Measurements from ENCODE around the gene CD63.
"Not testable (repeated sequence)": the region's sequence is repeated elsewhere in the genome, so short reads cannot be mapped to it uniquely, and the experiment has no call there.

Gene CD63, protein sequence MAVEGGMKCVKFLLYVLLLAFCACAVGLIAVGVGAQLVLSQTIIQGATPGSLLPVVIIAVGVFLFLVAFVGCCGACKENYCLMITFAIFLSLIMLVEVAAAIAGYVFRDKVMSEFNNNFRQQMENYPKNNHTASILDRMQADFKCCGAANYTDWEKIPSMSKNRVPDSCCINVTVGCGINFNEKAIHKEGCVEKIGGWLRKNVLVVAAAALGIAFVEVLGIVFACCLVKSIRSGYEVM

GRCh38 chr12:55728939-55729818, at the start of gene CD63:
CD63 (minus strand) TSS chr12:55729009; CDS start chr12:55728341, 668 bp downstream.
- peak; percentile 59 to 63 for DNase-seq

GRCh38 chr12:55777856-55778255, 49.0 kb upstream of the CD63 start:
- DNase-seq: no peak

GRCh38 chr12:55771736-55772135, 42.9 kb upstream of the CD63 start:
- no peak for DNase-seq

- DNase-seq: no peak
These were observed 38.3 kb upstream of the CD63 start for GRCh38 chr12:55767156-55767555.

DNA sequence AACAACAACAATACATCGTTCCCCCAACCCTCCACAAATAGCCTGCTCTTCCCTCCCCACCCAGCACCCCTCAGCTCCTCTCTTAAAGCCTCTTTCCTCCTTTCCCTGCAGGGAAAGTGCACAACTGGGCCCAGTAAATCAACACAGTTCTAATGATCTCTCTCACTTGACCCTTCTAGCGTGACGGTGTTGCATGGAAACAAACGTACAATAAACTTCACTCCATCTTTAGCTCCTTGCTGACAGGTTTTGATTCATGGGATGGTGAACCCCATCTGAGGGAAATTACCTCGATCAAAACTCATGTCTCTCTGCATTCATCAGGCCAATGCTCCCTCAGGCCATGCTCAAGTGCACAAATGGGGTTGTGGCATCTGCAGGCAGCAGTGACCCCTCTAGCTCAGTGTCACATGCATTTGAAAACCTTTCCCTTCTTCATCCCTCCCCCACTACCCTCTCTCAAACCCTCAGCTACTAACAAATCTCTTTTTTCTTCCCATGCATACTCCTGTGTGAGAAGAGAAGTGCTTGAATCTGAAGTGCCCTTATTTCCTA, 37.0 kb upstream of the CD63 start:
- no peak for DNase-seq

- no peak for DNase-seq
These were observed 33.8 kb upstream of the CD63 start for GRCh38 chr12:55762646-55763045.

GRCh38 chr12:55760663-55761062, 31.9 kb upstream of the CD63 start:
- no peak for DNase-seq

- not testable (repeated sequence) for DNase-seq
These were observed 29.8 kb upstream of the CD63 start for GRCh38 chr12:55758575-55758974.

GRCh38 chr12:55757701-55758100, 28.9 kb upstream of the CD63 start:
- no peak for DNase-seq

DNA sequence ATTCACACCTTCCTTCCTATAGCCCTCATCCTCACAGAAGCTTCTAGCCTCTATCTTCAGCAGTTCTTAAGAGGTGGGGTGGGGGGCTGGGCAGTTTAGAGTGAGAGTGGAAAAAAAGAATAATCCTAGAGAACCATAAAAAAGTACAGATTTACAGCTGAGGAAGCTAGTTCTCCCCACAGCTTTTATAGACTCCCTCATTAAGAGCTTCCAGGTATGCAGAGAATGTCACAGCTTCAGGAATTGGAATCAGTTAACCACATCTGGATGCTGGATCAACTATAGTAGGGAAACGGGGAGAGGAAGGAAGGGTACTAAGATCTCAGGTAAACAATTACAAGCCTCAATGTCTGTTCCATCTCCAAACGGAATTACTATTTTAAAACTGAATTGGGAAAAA, 26.4 kb upstream of the CD63 start:
- no peak for DNase-seq

- no peak for DNase-seq
These were observed 19.6 kb upstream of the CD63 start for GRCh38 chr12:55748230-55748993.

DNA sequence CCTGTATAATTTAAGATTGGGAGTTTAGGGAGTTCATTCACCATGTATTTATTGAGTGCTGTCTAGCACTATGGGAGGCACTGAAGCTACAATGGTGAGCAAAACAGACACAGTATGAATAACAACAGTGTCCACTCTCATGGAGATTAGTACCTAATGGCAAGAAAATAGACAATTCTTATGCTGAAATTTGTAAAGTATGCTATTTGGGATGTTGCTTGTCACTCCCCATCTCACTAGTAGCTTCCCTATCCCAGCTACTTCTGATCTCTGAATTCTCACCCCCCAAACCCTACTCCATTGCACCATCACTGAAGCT, 18.1 kb upstream of the CD63 start:
- no peak for DNase-seq

- no peak for DNase-seq
These were observed 17.5 kb upstream of the CD63 start for GRCh38 chr12:55746174-55746912.

DNA sequence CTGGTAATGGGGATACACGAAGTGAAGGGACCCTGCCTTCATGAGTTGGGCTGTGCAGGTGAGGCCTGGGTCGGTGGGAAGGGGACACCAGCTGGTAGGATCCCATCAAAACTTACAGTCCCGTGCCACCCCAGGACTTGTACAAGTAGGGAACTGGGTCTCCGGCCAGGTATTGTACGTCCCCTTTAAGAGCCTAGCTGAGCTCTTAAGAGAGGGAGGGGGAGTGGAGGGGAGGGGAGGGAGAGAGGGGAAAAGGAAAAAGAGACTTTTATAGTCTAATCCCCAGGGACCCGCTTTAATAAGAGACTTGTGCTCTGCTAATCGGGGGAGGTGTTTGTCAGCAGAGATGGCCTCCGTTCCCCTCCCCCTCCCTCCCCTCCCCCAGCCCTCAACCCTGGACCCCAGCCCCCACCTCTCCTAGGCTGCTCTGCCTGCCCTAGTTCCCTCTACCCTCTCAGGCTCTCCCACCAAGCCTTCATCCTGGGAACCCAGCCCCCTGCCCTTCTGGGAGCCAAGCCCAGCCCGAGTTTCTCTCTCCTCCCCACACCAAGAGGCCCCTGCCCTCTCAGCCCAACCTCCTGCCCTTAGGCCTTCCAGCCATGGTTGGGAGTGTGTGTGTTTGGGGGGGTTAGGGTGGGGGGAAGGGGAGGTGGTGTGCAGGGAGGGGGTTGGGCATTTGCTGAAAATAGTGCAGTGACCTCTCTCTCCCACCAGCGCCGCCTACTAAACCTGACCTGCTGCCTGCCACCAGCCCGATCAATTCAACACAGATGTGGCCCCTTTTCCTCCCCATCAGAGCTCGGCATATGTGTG, 16.8 kb upstream of the CD63 start:
- no peak for DNase-seq

GRCh38 chr12:55744340-55745030, 15.7 kb upstream of the CD63 start:
- no peak for DNase-seq

GRCh38 chr12:55743406-55744339, 14.9 kb upstream of the CD63 start:
- DNase-seq: peak; percentile 45 to 49

DNA sequence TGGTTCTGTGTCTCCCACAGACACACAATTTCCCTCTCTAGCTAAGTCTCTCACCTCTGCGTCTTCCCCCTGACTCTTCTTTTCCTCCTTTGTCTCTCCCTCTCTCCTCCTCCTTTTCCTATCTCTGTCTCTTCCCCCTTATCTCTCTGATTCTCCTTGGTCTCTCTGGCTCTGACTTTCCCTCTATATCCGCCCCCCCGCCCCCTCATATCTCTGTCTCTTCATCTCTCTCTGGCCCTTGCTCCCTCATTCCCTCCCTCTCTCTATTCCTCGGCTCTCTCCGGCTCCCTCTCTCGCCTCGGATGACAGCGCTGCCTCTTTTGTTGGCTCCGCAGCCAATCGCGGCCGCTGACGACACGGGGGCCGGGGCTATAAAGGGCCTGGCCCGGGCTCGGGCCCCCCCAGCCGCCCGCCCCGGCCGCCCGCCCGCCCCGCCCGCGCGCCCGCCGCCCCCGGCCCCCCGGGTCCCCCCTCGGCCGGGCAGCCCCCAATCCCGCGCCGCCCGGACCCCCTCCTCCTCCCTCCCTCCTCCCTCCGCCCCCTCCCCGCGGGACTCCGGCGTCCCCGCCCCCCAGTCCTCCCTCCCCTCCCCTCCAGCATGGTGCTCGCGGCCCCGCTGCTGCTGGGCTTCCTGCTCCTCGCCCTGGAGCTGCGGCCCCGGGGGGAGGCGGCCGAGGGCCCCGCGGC, 14.1 kb upstream of the CD63 start, which contains the start of gene GDF11:
TSS of gene GDF11 (plus strand) at position 404 of the 687 bp plus-strand sequence. CDS start at position 599, 195 bp downstream.
- peak; percentile 73 to 80 for DNase-seq

DNA sequence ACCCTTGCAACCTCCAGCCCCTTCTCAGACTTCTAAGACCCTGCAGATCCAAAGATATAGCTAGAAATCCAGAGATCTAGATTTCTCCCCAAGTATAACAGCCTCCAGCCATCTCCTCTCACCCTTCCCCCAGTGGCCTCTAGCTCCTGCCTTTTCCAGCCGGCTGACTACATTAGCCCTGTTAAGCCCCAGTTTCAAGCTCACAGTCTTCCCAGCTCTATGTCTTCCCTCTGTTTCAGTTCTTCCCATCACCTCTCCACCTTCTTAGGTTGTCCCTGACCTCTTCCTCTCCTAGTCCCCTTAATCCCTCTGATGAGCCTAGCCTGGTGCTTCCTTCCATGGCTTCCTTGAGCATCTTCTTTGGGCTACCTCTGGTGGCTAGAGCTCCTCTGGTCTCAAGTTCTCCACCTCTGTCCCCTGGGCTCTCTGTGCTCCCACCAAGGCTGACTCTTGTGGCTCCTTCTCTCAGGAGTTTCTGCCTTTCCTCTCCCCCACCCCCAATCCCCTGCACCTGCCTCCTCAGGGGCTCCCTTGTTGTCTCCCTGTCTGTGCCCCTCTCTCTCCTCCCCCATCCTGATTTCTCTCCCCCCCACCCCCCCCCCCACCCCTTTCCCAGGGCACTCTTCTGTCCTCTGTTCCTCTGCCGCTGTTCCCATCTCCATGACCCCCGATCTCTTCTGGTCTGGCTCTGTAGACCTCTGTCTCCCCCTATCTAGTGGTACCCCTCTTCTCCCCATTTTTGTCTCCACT, 13.3 kb upstream of the CD63 start:
- DNase-seq: no peak
